ENCODE measurements around the gene ST6GALNAC3.

- no peak for TF ChIP-seq CTCF (IDR thresholded peaks at IDR 0.05; ENCODE audit: low read depth, low read length, poor library complexity, severe bottlenecking)
- no peak for TF ChIP-seq EZH2phosphoT487 (IDR thresholded peaks at IDR 0.05; ENCODE audit: borderline replicate concordance, low read length)
Observed at GRCh38 chr1:76229279-76230005, 154.9 kb downstream of the ST6GALNAC3 start.
